Glutamatergic neuron (in vitro differentiated cells): ENCODE measurements around the gene PLEKHA1. TPM values are rescaled to one million over a fixed set of nuclear protein-coding genes. Genes with fewer than 3 reads are reported as not detected.

Experiments used
- DNase-seq: peaks from one replicate; pipeline ENCODE4 v3.0.0; 2022
- H3K27ac Mint-ChIP-seq: one replicate; pipeline ENCODE4 v1.8.0; 2020; ENCODE audit warnings: mild to moderate bottlenecking, mixed read lengths, inconsistent platforms; ENCODE audit not compliant: unreplicated experiment
- H3K27me3 Mint-ChIP-seq: one replicate; pipeline ENCODE4 v1.8.0; 2020; ENCODE audit warnings: mild to moderate bottlenecking, moderate library complexity, mixed read lengths, inconsistent platforms; ENCODE audit not compliant: unreplicated experiment
- H3K36me3 Mint-ChIP-seq: one replicate; pipeline ENCODE4 v1.8.0; 2020; ENCODE audit warnings: mild to moderate bottlenecking, mixed read lengths, inconsistent platforms; ENCODE audit not compliant: unreplicated experiment
- H3K4me1 Mint-ChIP-seq: one replicate; pipeline ENCODE4 v1.8.0; 2020; ENCODE audit warnings: mild to moderate bottlenecking, low read depth, mixed read lengths, inconsistent platforms; ENCODE audit not compliant: unreplicated experiment
- H3K4me3 Mint-ChIP-seq: one replicate; pipeline ENCODE4 v1.8.0; 2020; ENCODE audit warnings: mild to moderate bottlenecking, mixed read lengths, inconsistent platforms; ENCODE audit not compliant: unreplicated experiment
- H3K9me3 Mint-ChIP-seq: one replicate; pipeline ENCODE4 v1.8.0; 2020; ENCODE audit warnings: mild to moderate bottlenecking, moderate library complexity, mixed read lengths, inconsistent platforms; ENCODE audit not compliant: unreplicated experiment
- CTCF ChIP-seq: fragments of 200-600 bp; sonication (generic); IDR thresholded peaks from one replicate; pipeline ENCODE4 v1.5.0; 2021; ENCODE audit not compliant: partially characterized antibody, unreplicated experiment
- long read RNA-seq: library from polyadenylated mRNA; unstranded; transcript quantifications from one replicate; pipeline ENCODE4 v2.0.0, GENCODE V29; 2020; ENCODE audit not compliant: unreplicated experiment
- total RNA-seq: library from RNA; stranded (reverse); fragmentation: NEBNext Ultra II Directional; extraction: Animal tissue kit (Norgen Biotek cat#: 25700); gene quantifications from one replicate; pipeline ENCODE4 v1.2.1, GENCODE V29; 2021; ENCODE audit not compliant: unreplicated experiment

Gene PLEKHA1
- 31.4 TPM for total RNA-seq
- long read RNA-seq, full-length matches to known transcripts: 2 of 7 reads
- long read RNA-seq, partial matches to known transcripts: 3 of 7 reads
- long read RNA-seq, other reads (novel, unspliced or antisense): 2 of 7 reads

DNA sequence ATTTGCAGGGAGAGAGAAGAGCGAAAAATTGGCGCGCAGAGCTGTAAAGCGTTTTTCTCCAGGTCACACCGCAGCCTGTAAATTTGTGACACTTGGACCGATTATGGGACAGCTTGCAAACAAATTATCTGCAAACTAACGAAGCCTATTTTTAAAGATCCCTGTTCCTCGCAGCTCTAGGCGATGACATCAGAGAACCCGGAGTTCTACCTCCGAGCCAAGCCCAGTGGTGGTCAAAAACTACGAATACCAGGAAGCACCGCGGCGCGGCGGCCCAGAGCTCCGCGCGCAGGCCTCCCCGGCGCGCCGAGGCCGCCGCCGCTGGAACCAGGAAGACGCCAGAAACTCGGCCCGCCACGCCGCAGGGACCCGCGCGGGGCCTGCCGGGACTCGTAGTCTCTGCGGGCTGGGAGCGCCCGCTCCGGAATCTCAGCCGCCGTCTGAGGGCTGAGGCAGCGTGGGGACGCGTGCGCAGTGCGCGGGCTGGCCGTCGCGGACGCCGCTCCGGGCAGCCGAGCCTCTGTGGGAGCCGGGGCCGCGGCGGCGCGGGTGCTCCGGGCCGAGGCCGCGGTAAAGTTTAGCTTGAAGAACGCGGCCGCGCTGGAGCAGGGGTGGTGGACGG lies at the start of gene PLEKHA1:
TSS of gene PLEKHA1 (plus strand) at position 472 of the 622 bp plus-strand sequence. CDS start 18,493 bp downstream, outside the sequence.
- H3K4me1 Mint-ChIP-seq: peaks cover 8% of the 10 kb centered on the region

DNA sequence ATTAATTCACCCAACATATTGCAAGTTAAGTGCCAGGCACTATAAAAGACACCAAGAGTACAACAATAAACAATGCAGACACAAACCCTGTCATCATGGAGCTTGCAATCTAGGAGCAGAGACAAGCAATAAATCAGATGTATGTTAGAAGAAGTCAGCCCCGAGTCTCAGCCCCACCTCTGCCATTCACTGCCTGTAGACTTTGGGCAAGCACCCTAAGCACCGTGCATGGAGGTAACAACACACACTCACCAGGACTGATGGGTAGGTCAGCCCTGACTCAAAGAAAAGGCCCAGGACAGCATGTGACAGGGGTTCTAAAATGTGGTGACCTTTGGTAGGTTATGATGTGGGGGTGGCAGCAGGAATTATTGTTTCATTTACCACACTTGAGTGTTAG lies 49.3 kb upstream of the PLEKHA1 start:
- Mint-ChIP-seq H3K4me3 (no peak overlapping the region), H3K27me3 (peaks cover 2% of the 10 kb centered on the region), H3K27ac (no peak overlapping the region), H3K36me3 (no peaks in the 10 kb centered on the region), H3K4me1 (no peaks in the 10 kb centered on the region), H3K9me3 (peaks cover 1% of the 10 kb centered on the region)
- no peak for DNase-seq
- no peak for TF ChIP-seq CTCF

More for the DNA sequence above, at the start of gene PLEKHA1:
- no peak for TF ChIP-seq CTCF
- DNase-seq: peak; percentile 97
- Mint-ChIP-seq H3K27ac (peak within 1 kb of the TSS; percentile 83), H3K36me3 (no peaks in the 10 kb centered on the region), H3K4me3 (peak within 1 kb of the TSS; percentile 95), H3K27me3 (peaks cover 4% of the 10 kb centered on the region), H3K9me3 (peaks cover 7% of the 10 kb centered on the region)

DNA sequence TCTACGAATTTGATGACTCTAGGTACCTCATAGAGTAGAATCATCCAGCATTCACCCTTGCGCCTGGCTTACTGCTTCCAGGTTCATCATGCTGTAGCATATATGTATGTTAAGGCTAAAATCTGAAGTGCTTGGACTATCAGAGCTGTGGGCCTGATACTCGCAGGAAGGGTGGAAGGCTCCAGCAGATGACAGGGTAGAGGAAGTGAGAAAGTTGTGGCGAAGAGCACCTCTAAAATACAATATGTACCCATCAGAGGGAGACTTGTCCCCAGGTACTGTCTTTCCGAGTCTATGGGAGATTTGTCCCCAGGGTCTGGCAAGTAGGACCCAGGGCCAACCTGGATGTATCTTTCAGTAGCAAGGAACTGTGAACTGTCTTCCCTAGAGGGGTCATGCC lies 48.1 kb upstream of the PLEKHA1 start:
- Mint-ChIP-seq H3K27me3 (peaks cover 2% of the 10 kb centered on the region), H3K4me1 (no peaks in the 10 kb centered on the region), H3K9me3 (peaks cover 1% of the 10 kb centered on the region), H3K27ac (no peak overlapping the region), H3K36me3 (no peaks in the 10 kb centered on the region), H3K4me3 (no peak overlapping the region)
- TF ChIP-seq CTCF: no peak
- no peak for DNase-seq

DNA sequence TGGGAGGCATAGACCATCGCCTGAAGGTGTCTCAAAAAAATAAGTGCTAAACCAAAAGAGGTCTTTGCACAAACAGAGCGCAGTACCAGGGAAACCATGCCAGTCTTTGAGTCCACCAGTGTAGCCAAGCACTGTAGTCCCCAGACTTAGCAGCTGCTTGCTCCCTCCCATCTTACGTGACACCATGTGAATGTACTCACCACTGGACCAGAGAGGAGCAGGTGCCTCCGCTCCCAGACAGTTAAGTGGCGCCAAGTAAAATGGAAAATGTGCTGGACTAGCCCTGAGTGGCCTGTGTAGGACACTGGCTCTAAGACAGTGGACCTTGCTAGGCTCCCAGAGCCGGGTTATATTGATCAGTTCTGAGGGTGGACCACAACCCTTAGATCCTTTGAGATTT lies 47.7 kb upstream of the PLEKHA1 start:
- Mint-ChIP-seq H3K27me3 (peaks cover 2% of the 10 kb centered on the region), H3K4me3 (no peak overlapping the region), H3K4me1 (no peaks in the 10 kb centered on the region), H3K36me3 (no peaks in the 10 kb centered on the region), H3K27ac (no peak overlapping the region), H3K9me3 (peaks cover 1% of the 10 kb centered on the region)
- DNase-seq: no peak
- TF ChIP-seq CTCF: no peak

- no peak for DNase-seq
- Mint-ChIP-seq H3K36me3 (no peaks in the 10 kb centered on the region), H3K27ac (no peak overlapping the region), H3K9me3 (peaks cover 1% of the 10 kb centered on the region), H3K4me3 (no peak overlapping the region), H3K4me1 (no peaks in the 10 kb centered on the region), H3K27me3 (peaks cover 2% of the 10 kb centered on the region)
- TF ChIP-seq CTCF: no peak
These were observed 47.0 kb upstream of the PLEKHA1 start for GRCh38 chr10:122327237-122328206.
